Thymus (tissue), 14 donors: ENCODE data around the gene RNF146. TPM values are rescaled to one million over a fixed set of nuclear protein-coding genes. Genes with fewer than 3 reads are reported as not detected.
"Not testable (repeated sequence)": the region's sequence is repeated elsewhere in the genome, so short reads cannot be mapped to it uniquely, and the experiment has no call there.

Experiments used
- DNase-seq, 9 donors: peaks; one replicate each; pipeline ENCODE4 v3.0.0-alpha.2; 2013; ENCODE audit warnings: low spot score in 9 of 9, low read depth in 6 of 9, missing footprints in 1 of 9
- H3K27ac ChIP-seq, 2 donors: one replicate each; pipeline ENCODE4 v1.5.1; 2013; ENCODE audit warnings: control low read depth in 1 of 2, low read depth in 1 of 2, low read length in 1 of 2, mild to moderate bottlenecking in 1 of 2, moderate library complexity in 1 of 2
- H3K27me3 ChIP-seq, 2 donors: one replicate each; pipeline ENCODE4 v1.5.1; 2013; ENCODE audit warnings: low read length in 1 of 2; ENCODE audit not compliant: control insufficient read depth in 2 of 2, insufficient read depth in 1 of 2
- H3K36me3 ChIP-seq, 2 donors: one replicate each; pipeline ENCODE4 v1.5.1; 2013; ENCODE audit warnings: low read length in 1 of 2, mild to moderate bottlenecking in 1 of 2, moderate library complexity in 1 of 2; ENCODE audit not compliant: control insufficient read depth in 2 of 2, insufficient read depth in 2 of 2
- H3K4me1 ChIP-seq, 2 donors: one replicate each; pipeline ENCODE4 v1.5.1; 2013; ENCODE audit warnings: low read length in 2 of 2; ENCODE audit not compliant: control insufficient read depth in 2 of 2, insufficient read depth in 2 of 2
- H3K4me3 ChIP-seq, 2 donors: one replicate each; pipeline ENCODE4 v1.5.1; 2013; ENCODE audit warnings: low read length in 2 of 2, control low read depth in 1 of 2, mild to moderate bottlenecking in 1 of 2
- H3K9me3 ChIP-seq, 2 donors: one replicate each; pipeline ENCODE4 v1.5.1; 2013; ENCODE audit warnings: low read length in 1 of 2, mild to moderate bottlenecking in 1 of 2; ENCODE audit not compliant: control insufficient read depth in 2 of 2, insufficient read depth in 1 of 2
- WGBS: extraction: QIAGEN DNeasy Blood & Tissue Kit; methylation state at CpG from one replicate; pipeline ENCODE4 v1.1.7; 2013; 5-methylcytosine and 5-hydroxymethylcytosine counted together
- long read RNA-seq, 10 donors: transcript quantifications; one replicate each; lab custom pipeline, GENCODE V29; 2026
- polyA plus RNA-seq: library from polyadenylated mRNA; stranded (reverse); fragments of 200-250 nt; gene quantifications from one replicate; pipeline ENCODE4 v1.2.3, GENCODE V29; 2013
- total RNA-seq: library from RNA; stranded (reverse); fragments of 120-200 nt; gene quantifications from one replicate; pipeline ENCODE4 v1.2.4, GENCODE V29; 2013
- donor health status: healthy.

RNF146 gene, protein sequence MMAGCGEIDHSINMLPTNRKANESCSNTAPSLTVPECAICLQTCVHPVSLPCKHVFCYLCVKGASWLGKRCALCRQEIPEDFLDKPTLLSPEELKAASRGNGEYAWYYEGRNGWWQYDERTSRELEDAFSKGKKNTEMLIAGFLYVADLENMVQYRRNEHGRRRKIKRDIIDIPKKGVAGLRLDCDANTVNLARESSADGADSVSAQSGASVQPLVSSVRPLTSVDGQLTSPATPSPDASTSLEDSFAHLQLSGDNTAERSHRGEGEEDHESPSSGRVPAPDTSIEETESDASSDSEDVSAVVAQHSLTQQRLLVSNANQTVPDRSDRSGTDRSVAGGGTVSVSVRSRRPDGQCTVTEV
- total RNA-seq (23.5 TPM), polyA plus RNA-seq (48.4 TPM)
- long read RNA-seq, donor 1, partial matches to known transcripts = 0 of 1 reads
- long read RNA-seq, donor 1, other reads (novel, unspliced or antisense) = 0 of 1 reads
- long read RNA-seq, donor 2 = 0 reads
- long read RNA-seq, donor 3, transcript RNF146-203 (3 exons, 2,369 nt) = major isoform, 9 of 15 reads
- long read RNA-seq, donor 3, partial matches to known transcripts = 0 of 15 reads
- long read RNA-seq, donor 3, other reads (novel, unspliced or antisense) = 0 of 15 reads
- long read RNA-seq, donor 4, transcript RNF146-203 (3 exons, 2,369 nt) = major isoform, 5 of 10 reads
- long read RNA-seq, donor 4, partial matches to known transcripts = 0 of 10 reads
- long read RNA-seq, donor 4, other reads (novel, unspliced or antisense) = 0 of 10 reads
- long read RNA-seq, donor 5, transcript RNF146-203 (3 exons, 2,369 nt) = major isoform, 6 of 27 reads
- long read RNA-seq, donor 5, partial matches to known transcripts = 15 of 27 reads
- long read RNA-seq, donor 5, other reads (novel, unspliced or antisense) = 0 of 27 reads
- long read RNA-seq, donor 6, partial matches to known transcripts = 0 of 6 reads
- long read RNA-seq, donor 6, other reads (novel, unspliced or antisense) = 0 of 6 reads
- long read RNA-seq, donor 7, transcript RNF146-203 (3 exons, 2,369 nt) = major isoform, 6 of 11 reads
- long read RNA-seq, donor 7, partial matches to known transcripts = 0 of 11 reads
- long read RNA-seq, donor 7, other reads (novel, unspliced or antisense) = 0 of 11 reads
- long read RNA-seq, donor 8, partial matches to known transcripts = 0 of 7 reads
- long read RNA-seq, donor 8, other reads (novel, unspliced or antisense) = 0 of 7 reads
- long read RNA-seq, donor 9, partial matches to known transcripts = 0 of 8 reads
- long read RNA-seq, donor 9, other reads (novel, unspliced or antisense) = 0 of 8 reads
- long read RNA-seq, donor 10, partial matches to known transcripts = 0 of 6 reads
- long read RNA-seq, donor 10, other reads (novel, unspliced or antisense) = 0 of 6 reads

DNA sequence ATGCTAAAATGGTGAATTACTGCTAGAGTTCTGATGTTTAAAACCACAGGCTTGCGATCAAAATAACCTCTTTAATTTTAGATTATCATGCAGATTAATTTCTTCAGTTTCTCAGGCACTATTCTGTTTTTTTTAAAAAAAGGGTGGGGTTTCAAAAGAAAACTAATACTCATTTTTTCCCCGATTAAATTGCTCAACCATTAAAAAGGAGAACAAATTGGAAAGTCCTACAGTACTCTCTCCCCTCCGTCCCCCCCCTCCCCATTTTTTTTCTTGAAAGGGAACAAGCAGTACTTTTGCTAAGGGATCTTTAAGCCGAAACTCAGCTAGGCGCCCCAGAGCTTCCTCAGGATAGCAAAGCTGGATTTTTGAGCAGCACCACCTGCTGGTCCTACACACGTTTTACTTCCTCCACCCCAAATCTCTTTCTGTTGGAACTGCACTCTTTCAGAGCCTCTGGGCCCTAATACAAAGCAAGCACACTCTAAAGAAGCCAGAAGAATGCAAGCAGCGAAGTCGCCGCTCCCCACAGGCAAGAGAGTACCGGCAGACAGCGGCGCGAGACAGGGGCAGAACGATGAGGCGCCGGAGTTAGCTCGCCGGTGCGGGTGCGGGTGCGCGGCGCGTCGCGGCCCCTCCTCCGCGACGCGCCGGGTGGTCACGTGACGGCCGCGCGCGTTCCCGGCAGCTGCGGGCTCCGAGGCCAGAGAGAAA lies at the start of gene RNF146:
RNF146 (plus strand) TSS at position 687 of the 714 bp plus-strand sequence. CDS start 13,475 bp downstream, outside the sequence.
- Histone ChIP-seq H3K4me3 (peak within 1 kb of the TSS; percentile 88 to 94), H3K9me3 (no peaks in the 10 kb centered on the region), H3K27ac (peak within 1 kb of the TSS; percentile 98 to 99), H3K27me3 (peaks cover 0 to 2% of the 10 kb centered on the region in 2 donors), H3K4me1 (peaks cover 0 to 3% of the 10 kb centered on the region in 2 donors), H3K36me3 (no peaks in the 10 kb centered on the region)
- peak; percentile 70 to 92 (median 76) for DNase-seq
- under 1% methylated on average over 40 of the region's 40 CpGs for WGBS

DNA sequence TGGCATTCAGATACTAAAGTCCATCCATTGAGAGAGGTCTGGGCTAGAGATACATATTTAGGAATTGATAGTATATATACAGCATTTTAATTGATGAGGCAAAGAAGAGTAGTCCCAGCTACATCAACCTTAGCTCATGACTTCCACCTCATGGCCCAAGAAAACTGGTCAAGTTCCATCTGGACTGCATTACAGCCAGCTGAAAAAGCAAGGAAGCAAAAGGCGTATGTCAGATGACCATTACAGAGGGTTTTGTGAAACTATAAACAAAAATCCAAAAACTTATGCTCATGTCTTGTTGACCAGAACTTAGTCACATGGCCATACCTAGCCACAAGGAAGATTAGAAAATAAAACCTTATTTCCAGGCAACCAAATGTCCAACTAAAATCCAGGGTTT lies 46.8 kb upstream of the RNF146 start:
- Histone ChIP-seq H3K27ac (no peak overlapping the region), H3K27me3 (no peaks in the 10 kb centered on the region), H3K4me1 (no peaks in the 10 kb centered on the region), H3K36me3 (no peaks in the 10 kb centered on the region), H3K4me3 (no peak overlapping the region), H3K9me3 (no peaks in the 10 kb centered on the region)
- no peak for DNase-seq
- WGBS = 98% methylated on average over 1 of the region's 1 CpG

DNA sequence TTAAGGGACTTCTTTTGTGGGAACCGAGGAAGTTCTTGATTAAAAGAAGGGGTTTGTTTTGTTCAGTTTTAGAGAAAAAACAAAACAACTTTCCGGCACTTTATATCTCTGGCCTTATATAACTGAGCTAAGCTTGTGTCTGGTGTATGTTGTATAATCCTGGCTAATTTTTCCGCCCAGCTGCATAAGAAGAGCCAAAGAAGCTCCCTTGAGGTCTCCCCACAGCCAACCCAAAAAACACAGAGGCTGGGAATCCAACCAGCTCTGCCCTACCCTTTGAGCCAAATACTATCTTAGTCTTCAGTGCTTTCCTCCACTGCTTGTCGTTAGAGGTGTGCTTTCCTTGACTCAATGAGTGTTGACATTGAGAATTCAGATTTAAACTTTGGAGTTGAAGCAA lies 45.5 kb upstream of the RNF146 start:
- WGBS = 94% methylated on average over 4 of the region's 4 CpGs
- Histone ChIP-seq H3K27ac (no peak overlapping the region), H3K27me3 (no peaks in the 10 kb centered on the region), H3K36me3 (no peaks in the 10 kb centered on the region), H3K9me3 (no peaks in the 10 kb centered on the region), H3K4me3 (no peak overlapping the region), H3K4me1 (no peaks in the 10 kb centered on the region)
- no peak for DNase-seq

- Histone ChIP-seq H3K27me3 (no peaks in the 10 kb centered on the region), H3K4me1 (no peaks in the 10 kb centered on the region), H3K9me3 (no peaks in the 10 kb centered on the region), H3K4me3 (no peak overlapping the region), H3K36me3 (no peaks in the 10 kb centered on the region), H3K27ac (no peak overlapping the region)
- DNase-seq = no peak
- 38% methylated on average over 1 of the region's 1 CpG for WGBS
Measured at GRCh38 chr6:127222418-127222817, 44.2 kb upstream of the RNF146 start.

- no peaks in the 10 kb centered on the region for H3K36me3 ChIP-seq
- H3K9me3 ChIP-seq = peaks cover 0 to 5% of the 10 kb centered on the region in 2 donors
- H3K27me3 ChIP-seq = no peaks in the 10 kb centered on the region
- WGBS = 91% methylated on average over 1 of the region's 1 CpG
- no peak overlapping the region for H3K4me3 ChIP-seq
- no peaks in the 10 kb centered on the region for H3K4me1 ChIP-seq
- H3K27ac ChIP-seq = no peak overlapping the region
- DNase-seq = no peak
Measured at GRCh38 chr6:127225497-127225896, 41.2 kb upstream of the RNF146 start.

DNA sequence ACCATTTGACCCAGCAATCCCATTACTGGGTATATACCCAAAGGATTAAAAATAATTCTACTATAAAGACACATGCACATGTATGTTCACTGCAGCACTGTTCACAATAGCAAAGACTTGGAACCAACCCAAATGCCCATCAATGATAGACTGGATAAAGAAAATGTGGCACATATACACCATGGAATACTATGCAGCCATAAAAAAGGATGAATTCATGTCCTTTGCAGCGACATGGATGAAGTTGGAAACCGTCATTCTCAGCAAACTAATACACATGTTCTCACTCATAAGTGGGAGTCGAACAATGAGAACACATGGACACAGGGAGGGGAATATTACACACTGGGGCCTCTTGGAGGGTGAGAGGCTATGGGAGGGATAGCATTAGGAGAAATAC lies 32.8 kb upstream of the RNF146 start:
- not testable (repeated sequence) for H3K4me3 ChIP-seq, H3K9me3 ChIP-seq, H3K27me3 ChIP-seq, DNase-seq, H3K27ac ChIP-seq, H3K36me3 ChIP-seq, H3K4me1 ChIP-seq
- 76% methylated on average over 3 of the region's 3 CpGs for WGBS

GRCh38 chr6:127243501-127243900 lies 23.2 kb upstream of the RNF146 start:
- H3K4me1 ChIP-seq = no peaks in the 10 kb centered on the region
- H3K36me3 ChIP-seq = no peaks in the 10 kb centered on the region
- no peaks in the 10 kb centered on the region for H3K27me3 ChIP-seq
- WGBS = 96% methylated on average over 1 of the region's 1 CpG
- no peak overlapping the region for H3K4me3 ChIP-seq
- H3K27ac ChIP-seq = no peak overlapping the region
- DNase-seq = no peak
- H3K9me3 ChIP-seq = no peaks in the 10 kb centered on the region
